GM18507 (cell line): ENCODE data around the gene TOM1L2.
"Not testable (repeated sequence)": the region's sequence is repeated elsewhere in the genome, so short reads cannot be mapped to it uniquely, and the experiment has no call there.

Experiments used
- DNase-seq: peaks from one replicate; pipeline ENCODE4 v3.0.0; 2011; ENCODE audit warnings: low read depth; ENCODE audit not compliant: insufficient read length; ENCODE audit errors: extremely low spot score
- FAIRE-seq: peaks from 2 replicates; lab custom pipeline; 2011; peaks lifted over from hg19 to GRCh38; lab: Jason Lieb, UNC

The TOM1L2 gene

DNA sequence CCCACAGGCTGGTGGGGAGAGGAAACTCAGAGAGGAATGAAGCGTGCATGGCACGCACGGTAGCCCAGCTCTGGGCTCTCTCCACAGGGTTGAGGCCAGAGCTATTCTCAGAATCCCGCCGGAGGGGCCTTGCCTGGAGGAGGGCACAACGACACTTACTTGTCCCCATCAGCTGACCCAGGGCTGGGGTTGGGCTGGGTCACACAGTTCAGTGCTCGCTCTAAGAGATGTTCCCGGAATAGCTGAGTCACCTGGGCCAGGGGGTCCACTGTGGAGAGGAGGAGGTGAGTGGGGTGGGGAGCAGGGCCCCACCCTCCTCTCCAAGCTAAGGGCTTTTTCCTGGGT is 157.2 kb downstream of the TOM1L2 start:
- FAIRE-seq: no peak
- no peak for DNase-seq

GRCh38 chr17:17814162-17815061 is 157.8 kb downstream of the TOM1L2 start:
- no peak for DNase-seq
- no peak for FAIRE-seq

GRCh38 chr17:17813725-17814095 is 158.5 kb downstream of the TOM1L2 start:
- FAIRE-seq: no peak
- no peak for DNase-seq

DNA sequence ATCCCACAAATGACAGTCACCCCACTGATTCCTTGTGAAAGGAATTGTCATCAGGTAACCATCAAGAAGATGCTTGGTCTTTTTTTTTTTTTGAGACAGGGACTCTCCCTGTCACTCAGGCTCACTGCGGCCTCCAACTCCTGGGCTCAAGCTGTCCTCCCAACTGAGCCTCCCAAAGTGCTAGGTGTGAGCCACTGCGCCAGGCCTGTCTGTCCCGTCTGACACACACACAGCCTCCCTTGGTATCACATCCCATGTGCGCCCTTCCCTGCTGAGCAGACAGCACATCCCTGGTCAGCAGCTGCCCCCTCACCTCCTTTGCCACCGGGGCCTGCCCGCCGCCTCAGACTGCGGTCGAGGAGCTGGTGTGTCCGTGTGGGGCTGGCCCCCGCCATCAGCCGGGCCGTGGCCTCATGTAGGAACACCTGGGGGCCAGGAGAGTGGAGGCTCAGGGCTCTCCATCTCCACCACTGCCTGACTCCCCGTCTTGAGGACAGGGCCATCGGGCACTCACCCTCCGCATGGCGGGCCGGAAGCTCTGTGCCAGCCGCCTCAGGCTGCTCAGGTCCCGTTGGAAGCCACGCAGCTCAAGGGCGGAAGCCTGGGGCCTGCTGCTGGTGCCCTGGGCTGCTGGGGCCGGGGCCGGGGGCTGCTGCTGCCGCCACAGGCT is 159.0 kb downstream of the TOM1L2 start:
- no peak for FAIRE-seq

GRCh38 chr17:17812211-17813054 is 159.8 kb downstream of the TOM1L2 start:
- DNase-seq: peak; percentile 70
- FAIRE-seq: peak; percentile 77

More for the DNA sequence above, 159.0 kb downstream of the TOM1L2 start:
- DNase-seq: no peak

- FAIRE-seq: no peak
- no peak for DNase-seq
Observed at GRCh38 chr17:17811381-17812210, 160.6 kb downstream of the TOM1L2 start.

DNA sequence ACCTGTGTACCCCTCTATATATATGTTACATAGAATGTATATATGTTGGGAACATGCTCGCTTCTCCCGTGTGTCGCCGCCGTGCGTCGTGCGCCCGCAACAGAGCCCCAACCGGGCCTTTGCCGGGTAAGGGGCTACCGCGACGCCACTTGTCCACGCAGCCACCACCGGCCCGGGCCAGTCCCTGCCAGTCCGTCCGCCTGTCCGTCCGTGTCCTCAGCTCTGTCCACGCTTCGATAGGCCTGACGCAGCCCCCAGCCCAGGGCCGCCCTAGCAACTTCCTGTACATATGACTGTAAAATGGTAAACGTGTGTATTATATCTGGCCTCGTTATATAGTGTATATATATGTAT is 161.3 kb downstream of the TOM1L2 start:
- FAIRE-seq: no peak
- DNase-seq: no peak

DNA sequence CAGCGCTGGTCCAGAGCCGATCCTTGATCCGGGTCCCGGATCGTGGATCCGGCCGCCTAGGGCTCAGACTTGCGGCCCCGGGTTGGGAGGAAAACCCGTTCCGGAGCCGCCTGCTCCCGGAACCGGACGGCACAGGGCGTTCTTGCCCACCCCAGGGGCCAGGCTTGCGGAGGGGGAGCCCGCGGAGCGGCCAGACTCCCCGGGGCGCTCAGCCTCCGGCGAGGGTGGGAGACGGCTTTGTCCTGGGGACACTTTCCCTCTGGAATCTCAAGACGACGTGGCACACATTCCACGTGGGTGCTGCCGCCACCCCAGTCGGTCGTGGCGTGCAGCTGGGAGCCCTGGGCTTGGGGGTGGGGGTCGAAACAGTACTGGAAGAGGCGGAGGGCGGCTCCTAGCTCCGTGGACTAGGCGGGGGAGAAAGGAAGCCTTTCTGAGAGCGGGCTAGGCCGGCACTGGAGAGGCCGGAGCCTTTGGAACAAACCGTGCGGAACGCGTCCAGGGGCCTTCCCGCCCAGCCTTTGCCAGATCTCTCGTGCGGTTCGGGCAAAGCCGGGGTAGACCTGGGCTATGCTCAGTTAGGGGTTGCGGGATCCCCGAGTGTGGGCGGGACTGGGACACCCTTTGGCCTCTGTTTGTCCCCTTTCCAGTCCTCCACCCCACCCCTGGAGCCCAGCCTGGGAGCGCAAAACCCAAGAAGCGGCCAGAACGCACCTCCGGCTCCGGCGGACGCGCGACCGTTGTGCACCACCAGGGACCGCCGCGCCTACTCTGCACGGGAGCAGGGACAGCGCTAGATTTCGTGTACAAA is 161.9 kb downstream of the TOM1L2 start:
- no peak for DNase-seq
- FAIRE-seq: no peak

DNA sequence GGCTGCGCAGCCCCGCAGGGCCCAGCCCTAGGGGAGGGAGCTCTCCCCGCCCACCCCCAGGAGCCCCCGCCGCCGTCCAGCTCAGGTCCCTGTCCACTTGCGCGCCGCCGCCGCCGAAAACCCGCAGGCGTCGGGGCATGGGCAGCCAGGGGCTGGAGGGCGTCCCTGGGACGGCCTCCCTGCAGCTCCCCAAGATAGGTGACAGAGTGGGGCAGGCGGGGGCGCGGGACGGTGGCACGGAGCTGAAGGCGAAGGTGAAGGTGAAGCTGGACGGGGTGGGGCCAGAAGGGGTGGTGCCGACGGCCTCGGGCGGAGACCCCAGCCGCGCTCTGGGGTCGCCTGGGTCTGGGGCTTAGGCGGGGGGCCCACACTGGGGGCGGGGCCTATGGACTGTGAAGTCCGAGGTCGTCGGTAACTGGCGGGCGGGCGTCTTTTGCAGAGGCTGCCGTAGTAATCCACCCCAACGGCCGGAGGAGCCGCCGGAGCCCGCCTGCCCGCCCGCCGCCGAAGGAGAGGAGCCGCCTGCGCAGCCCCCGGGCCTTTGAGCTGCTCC is 162.6 kb downstream of the TOM1L2 start:
- FAIRE-seq (no peak), DNase-seq (no peak)

GRCh38 chr17:17808706-17809432 is 163.3 kb downstream of the TOM1L2 start:
- peak; percentile 64 for DNase-seq
- FAIRE-seq: peak; percentile 86

DNA sequence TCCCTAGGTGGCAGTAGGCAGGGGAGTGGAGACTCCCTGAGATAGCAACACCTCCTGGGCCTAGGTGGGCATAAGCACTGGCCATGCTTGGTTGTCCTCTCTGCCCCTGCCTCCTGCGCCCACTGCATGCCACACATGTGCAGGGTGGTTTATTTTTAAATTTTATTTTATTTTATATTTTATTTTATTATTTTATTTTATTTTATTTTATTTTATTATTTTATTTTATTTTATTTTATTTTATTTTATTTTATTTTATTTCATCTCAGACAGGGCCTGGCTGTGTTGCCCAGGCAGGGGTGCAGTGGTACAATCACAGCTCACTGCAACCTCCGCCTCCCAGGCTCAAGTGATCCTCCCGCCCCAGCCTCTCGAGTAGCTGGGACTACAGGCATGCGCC is 164.0 kb downstream of the TOM1L2 start:
- FAIRE-seq, DNase-seq: not testable (repeated sequence)

DNA sequence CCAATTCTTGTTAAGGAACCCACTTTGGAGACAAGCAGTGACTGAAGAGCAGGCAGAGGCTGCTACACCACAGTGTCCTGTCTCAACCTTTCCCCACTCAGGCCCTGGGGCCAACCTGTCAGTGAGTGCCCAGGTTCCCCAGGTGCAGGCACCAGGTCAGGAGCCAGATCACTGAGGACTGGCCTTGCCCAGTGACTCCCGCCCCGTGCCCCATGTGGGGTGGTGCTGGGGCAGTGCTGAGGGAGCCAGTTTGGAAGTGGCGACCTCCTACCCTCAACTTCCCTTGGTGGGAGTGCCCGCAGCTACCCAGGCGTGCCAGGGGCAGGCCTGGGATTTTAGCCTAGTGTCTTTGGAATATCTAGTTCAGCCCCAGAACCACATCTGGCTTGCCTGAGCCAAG is 164.8 kb downstream of the TOM1L2 start:
- FAIRE-seq: no peak

DNA sequence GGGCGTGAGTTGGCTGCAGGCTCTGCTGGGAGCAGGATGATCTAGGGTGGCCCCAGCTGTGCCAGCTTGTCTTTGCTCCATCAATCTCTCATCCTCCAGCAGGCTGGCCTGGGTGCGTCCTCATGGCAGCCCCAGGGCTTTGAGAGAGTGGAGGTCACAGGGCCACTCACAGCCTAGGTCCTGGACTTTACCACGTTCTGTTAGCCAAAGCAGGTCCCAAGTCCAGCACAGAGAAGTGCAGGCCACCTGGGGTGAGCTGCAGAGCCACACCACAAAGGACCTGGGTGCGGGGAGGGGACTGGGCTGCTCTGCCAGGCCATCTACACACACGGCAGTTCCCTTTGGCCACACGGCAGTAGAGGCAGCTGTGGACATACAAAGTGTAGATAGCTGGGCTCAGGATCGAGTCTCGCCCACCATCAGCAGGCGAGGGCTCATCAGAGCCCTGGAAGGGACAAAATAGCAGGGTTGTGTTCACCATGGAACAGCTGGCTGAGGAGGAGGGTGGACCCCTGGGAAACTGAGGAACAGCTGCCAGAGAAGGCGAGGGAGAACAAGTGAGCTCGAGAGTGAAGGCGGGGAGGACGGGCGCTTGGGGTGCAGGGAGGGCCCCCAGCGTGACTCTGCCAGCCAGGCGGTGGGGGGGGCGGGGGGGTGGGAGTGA is 165.5 kb downstream of the TOM1L2 start:
- FAIRE-seq (no peak), DNase-seq (no peak)

More for the DNA sequence above, 164.8 kb downstream of the TOM1L2 start:
- no peak for DNase-seq

DNA sequence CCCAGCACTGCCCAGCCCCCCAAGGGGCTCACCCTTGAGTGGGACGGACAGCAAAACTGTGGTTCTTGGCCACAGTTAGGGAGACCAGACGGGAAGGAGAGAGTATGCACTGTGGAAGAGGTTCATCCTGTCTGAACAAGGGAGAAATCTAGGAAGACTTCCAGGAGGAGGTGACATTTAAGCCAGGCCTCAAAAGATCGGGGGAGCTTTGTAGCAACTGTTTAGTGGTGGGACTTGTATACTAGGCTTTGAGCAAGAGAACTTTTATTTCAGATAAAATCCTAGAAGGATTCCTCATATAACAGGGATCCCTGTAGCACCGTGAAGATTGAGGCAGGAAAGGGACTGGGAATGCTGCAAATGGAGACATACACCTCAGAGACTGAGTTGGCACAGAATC is 166.2 kb downstream of the TOM1L2 start:
- FAIRE-seq: no peak
- no peak for DNase-seq

GRCh38 chr17:17805575-17805974 is 166.6 kb downstream of the TOM1L2 start:
- no peak for FAIRE-seq
- no peak for DNase-seq

DNA sequence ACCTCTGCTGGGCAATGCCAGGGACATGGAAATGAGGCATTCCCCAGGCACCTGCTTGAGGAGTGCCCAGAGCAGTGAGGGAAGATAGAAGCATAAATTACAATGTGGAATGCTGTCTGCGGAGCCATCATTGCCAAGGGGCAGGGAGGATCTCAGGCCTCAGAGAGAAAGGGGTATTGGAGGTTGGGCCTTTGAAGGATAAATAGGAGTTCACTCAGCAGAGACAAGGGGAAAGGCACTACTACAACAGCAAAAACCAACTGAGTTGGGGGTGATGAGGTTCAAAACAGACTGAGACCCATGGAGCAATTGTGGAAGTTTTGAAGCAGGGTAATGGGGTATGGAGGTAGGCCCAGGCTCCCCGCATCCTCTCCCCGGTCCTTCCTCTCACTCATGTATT is 168.2 kb downstream of the TOM1L2 start:
- DNase-seq: no peak
- no peak for FAIRE-seq

DNA sequence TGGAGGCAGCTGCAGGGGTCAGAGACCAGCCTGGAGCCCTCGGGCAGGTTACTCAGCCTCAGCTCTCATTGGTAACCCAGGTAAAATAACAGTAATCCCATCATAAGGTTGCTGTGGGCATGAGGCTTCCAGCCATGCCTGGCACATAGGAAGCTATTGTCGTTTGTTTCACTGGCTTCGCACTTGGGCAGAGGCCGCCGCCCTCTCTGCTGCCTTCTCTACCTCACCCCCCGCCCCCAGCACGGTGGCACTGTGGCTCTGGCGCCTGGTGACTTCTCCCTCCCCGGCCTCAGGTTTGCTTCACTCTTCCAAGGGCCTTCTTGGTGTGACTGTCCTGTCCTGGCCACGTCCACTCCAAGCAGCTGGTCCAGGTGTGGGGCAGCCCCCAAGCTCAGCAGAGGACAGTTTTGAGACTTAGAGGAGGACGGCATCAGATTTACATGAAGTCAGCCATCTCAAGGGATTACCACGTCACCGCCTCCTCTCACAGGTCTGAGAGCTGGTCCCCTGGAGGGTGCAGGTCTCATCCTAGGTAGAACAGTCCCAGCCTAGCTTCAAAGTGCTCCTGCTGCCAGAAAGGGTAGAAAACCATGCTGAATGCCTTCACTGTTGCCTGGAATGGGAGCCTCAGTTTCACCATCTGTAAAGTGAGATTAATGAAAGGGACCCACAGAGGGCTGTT is 170.3 kb downstream of the TOM1L2 start:
- FAIRE-seq: no peak

More for the DNA sequence above, 170.3 kb downstream of the TOM1L2 start:
- DNase-seq: no peak
